Stimulated activated CD8-positive, alpha-beta memory T cell treated with anti-CD3 and anti-CD28 coated beads, Interleukin-4, amount 100 ng/mL, for 4 hours (primary cell): ENCODE data around the gene TULP1.
"Not testable (repeated sequence)": the region's sequence is repeated elsewhere in the genome, so short reads cannot be mapped to it uniquely, and the experiment has no call there.

ENCODE experiments used
- DNase-seq, 2 donors: peaks; one replicate each; pipeline ENCODE4 v3.0.0-alpha.2; 2020; ENCODE audit warnings: low read depth in 2 of 2, low spot score in 1 of 2

TULP1 gene

GRCh38 chr6:35512740-35513139 is at the start of gene TULP1:
Gene TULP1 (minus strand): TSS chr6:35512896. CDS start chr6:35512858, 38 bp downstream.
- DNase-seq, result no peak

- no peak for DNase-seq
Observed at GRCh38 chr6:35562060-35562459, 49.4 kb upstream of the TULP1 start.

- no peak for DNase-seq
Observed at GRCh38 chr6:35561113-35561512, 48.4 kb upstream of the TULP1 start.

- DNase-seq, result no peak
Observed at GRCh38 chr6:35558571-35558970, 45.9 kb upstream of the TULP1 start.

- no peak for DNase-seq
Observed at GRCh38 chr6:35557239-35557638, 44.5 kb upstream of the TULP1 start.

- no peak for DNase-seq
Observed at GRCh38 chr6:35554811-35555210, 42.1 kb upstream of the TULP1 start.

- DNase-seq, result no peak
Observed at GRCh38 chr6:35553315-35553714, 40.6 kb upstream of the TULP1 start.

GRCh38 chr6:35552285-35552917 is 39.7 kb upstream of the TULP1 start:
- peak; percentile 12 to 38 for DNase-seq

- no peak for DNase-seq
Observed at GRCh38 chr6:35550437-35550836, 37.7 kb upstream of the TULP1 start.

- no peak for DNase-seq
Observed at GRCh38 chr6:35547676-35548075, 35.0 kb upstream of the TULP1 start.

GRCh38 chr6:35544769-35545361 is 32.2 kb upstream of the TULP1 start:
- no peak for DNase-seq

GRCh38 chr6:35543459-35544193 is 30.9 kb upstream of the TULP1 start:
- no peak for DNase-seq

- DNase-seq, result no peak
Observed at GRCh38 chr6:35541836-35542235, 29.1 kb upstream of the TULP1 start.

- no peak for DNase-seq
Observed at GRCh38 chr6:35539223-35539622, 26.5 kb upstream of the TULP1 start.

GRCh38 chr6:35535847-35536246 is 23.2 kb upstream of the TULP1 start:
- DNase-seq, result not testable (repeated sequence)

- no peak for DNase-seq
Observed at GRCh38 chr6:35534407-35535170, 21.9 kb upstream of the TULP1 start.

- DNase-seq, result no peak
Observed at GRCh38 chr6:35533981-35534380, 21.3 kb upstream of the TULP1 start.

GRCh38 chr6:35532126-35532525 is 19.4 kb upstream of the TULP1 start:
- no peak for DNase-seq

GRCh38 chr6:35524380-35525020 is 11.8 kb upstream of the TULP1 start:
- DNase-seq, result no peak

GRCh38 chr6:35522660-35523658 is 10.3 kb upstream of the TULP1 start:
- peak; percentile 44 to 63 for DNase-seq
